NCI-H1417 treated with DMSO at 0.1 percent for 48 hours (cell line): ENCODE measurements around the gene GSTM5.
"Not testable (repeated sequence)": the region's sequence is repeated elsewhere in the genome, so short reads cannot be mapped to it uniquely, and the experiment has no call there.

Experiments
- DNase-seq: peaks from one replicate; lab custom pipeline; 2025; lab: John Stamatoyannopoulos, UW

GSTM5 gene

DNA sequence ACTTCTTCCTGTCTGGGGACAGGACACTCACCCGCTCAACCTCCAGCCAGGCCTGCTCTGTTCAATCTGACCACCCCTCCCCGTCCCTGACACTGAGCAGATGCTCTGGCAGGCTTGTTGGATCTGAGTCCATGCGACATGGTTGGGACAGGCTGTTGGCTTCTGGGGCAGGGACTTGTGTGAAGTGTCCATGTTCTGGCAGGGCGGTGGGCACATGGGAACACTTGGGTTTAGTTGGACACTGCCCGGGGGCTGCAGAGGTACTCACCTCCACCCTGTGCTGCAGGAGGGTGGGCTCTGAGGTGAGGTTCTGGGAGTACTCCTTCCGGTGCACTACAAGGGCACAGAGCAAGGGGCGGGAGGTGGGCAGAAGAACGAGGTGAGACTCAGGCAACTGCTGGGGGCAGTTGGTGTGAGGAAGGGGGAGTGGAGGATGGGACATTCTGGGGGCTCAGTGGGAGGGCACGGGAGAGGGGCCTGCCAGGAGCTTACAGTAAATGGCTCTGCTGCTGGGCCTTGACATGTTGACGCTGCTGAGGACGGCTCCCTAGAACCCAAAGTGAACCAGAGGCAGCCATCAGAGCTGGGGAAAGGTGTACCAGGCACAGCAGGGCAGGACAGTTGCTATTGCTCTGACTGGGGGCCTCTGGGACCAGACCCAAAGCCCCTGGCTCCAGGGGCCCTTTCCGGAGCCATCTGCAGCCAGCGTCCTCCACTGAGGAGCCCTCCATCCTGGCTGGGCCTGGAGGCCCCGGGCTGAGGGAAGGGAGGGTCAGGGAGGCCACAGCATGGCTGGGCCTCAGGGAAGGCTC lies 49.4 kb downstream of the GSTM5 start:
- DNase-seq: no peak

DNA sequence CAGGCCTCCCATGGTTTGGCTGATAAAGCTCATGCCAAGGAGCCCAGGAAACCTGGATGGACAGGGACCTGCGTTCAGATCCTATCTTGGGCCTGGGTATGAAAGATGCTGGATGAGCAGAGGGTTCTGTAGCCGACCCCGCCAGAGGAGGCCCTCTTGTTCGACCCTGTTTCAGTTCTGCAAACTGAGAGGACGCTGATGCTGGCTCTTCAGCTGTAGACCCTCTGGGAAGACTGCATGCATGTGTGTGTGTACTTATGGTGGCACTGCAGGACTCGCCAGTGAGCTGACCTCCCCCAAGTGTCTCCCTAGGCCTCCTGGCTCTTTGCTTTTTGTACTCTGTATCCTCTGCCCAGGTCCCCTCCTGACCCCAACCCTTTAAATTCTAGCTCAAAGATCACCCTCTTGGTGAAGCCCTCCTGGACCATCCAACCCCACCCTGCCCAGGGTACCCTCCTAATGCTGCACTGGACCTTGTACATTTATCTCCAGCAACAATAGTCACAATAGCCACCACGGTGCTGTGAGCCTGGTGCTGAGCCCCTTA lies 50.1 kb downstream of the GSTM5 start:
- no peak for DNase-seq

DNA sequence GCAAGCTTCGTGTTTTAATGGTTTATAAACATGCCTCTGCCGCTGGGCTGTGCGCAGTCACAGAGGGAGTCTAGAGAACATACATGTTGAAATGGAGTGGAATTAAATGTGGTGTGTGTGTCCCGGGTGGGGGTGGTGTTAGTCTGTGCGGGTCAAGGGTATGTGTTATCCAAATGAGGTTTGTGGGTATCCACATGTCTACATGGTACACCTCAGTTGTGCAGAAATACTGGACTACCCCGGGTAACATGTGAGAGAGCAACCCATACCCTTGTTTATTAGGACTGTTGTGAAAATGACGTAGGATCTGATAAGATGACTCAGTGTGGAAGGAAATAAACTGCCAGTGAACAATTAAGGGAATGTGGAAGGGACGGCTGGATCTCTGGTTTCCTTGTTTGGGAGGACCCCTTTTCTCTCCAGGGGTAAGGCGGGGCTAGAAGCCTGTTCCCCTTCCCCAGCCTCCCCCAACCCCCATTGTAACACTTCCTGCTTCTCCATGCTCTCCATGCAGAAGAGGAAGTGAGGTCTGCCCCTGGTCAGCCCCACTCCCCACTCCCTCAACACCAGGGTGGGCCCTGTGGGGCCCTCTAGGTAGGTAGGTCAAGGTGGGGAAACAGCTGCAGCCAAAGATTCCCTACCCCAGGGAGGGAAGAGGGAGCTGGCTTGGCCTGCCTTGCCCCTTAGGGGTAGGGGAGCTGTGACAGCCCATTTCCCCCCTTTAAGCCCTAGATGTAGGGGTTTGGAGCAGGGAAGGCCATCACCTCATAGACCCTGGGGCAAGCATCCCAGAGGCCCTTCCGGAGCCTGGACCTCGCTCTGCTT lies 51.0 kb downstream of the GSTM5 start:
- no peak for DNase-seq

DNA sequence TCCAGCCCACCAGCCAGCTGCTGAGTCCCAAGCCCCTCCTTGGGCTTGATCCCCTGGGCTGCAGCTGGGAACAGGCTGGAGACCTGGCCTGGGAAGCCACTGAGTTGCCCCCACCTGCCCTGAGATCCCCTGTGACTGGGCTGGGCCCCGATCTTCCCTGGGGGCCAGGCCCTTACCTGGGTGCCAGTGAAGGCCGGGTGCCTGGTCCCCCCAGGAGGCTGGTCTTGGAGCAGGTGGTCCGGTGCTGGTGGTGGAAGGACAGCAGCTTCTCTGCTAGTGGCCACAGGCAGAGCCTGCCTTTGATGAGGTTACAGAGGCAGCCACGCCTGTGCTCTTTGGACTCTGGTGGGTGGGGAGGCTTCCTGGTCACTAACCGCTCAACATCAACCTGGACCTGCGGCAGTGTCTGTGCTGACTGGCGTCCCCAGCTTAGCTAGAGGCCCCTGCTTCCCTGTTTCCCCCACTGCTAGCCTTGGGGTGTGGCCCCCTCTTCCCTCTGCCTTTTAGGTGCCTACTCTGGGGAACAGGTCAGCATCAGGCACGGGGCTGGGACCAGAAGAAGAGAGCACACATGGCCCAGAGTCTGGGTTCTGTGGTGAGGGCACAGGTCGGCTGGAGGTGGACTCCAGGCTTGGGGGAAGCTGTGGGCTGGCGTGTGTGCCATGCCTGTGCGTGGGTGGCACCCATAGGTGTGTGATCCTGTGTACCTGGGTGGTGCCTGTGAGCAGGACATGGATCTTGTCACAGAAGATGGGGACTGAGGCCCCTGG lies 51.8 kb downstream of the GSTM5 start, which contains the start of gene EPS8L3:
EPS8L3 (minus strand) TSS at position 278 of the 770 bp plus-strand sequence. CDS start 2,174 bp downstream, outside the sequence.
- DNase-seq: no peak

DNA sequence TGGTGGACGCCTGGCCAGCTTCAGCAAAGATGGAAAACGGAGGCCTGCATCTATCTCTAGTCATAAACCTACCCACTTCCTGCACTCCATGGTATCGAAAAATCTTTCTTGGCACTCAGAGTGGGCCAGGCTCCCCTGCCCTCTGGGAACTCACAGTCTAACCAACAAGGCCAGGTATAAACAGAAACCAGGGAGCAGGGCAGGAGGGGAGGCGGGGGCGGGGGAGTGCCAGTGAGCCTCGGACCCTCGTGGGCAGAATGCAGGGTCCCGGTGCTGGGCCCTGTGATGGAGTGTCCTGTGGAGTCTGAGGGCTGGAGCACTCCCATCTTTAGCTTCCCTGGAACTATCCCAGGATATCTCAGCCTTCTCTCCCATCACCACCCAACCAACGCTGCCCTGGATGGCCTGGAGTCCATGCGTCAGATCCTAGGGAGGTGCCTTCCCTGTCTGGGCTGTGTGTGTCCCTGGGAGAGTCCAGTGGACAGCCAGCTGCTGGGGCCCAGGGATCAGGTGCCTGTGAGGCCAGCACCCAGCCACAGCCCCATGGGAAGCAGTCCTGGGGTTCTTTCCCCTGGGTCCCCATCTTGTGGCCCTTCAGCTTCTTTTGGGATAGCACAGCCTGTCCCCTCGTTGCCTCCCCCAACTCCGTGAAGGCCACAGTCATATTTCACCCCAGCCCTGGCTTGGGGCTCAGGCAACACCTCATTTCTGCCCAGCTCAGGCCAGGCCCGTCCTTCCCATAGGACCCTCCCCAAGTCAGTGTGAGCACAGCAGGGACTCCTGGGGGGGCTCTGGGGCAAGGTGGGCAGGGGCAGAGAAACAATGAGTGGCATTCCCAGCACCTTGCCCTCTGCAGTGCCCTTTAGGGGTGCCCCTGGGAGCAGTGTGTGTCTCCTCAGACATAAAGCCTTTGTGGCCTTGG lies 52.8 kb downstream of the GSTM5 start:
- no peak for DNase-seq

DNA sequence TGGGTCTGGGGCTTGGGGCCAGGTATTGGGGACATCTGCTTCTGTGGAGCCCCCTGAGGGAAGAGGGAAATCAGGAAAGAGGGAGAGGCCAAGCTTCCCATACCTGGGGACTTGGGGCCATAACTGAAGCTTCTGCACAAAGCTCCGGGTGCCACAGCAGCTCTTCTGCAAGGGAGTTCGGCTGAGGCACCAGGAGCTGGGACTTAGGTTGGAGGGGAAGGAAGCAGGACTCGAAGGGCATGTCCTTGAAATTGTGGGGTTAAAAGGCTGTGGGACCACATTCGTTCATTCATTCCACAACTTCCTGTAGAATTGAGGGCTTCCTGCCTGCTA lies 53.4 kb downstream of the GSTM5 start:
- no peak for DNase-seq

DNA sequence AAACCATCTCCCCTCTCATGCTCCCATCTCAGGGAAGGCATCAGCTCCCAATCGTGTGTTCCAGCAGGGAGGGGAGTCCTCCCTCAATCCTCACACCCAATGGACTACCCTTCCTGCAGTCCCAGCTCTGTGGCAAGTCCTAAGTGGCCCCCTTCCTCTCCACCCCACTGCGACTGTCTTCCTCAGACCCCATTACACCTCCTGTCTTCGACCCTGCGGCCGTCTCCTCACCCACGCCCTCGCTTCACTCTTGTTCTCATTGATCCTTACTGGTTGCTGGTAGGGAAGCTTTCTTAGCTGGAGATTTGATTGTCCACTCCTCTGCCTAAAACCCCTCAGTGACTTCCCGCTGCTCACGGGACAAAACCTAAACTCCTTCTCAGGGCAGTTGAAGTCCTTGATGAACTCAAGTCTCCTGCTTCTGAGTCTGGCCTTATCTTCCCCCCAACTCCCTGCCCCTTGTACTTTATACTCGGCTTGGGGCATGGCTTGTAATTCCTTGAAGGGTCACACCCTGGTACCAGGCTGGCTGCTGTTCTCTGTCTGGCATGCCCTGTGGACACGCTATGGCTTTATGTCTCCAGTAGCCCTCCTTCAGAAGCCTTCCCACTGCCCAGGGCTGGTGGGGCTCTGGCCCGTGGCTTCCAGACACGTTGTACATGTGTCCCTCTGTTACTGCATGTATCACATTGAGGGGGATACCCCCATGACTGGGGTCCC lies 54.0 kb downstream of the GSTM5 start:
- DNase-seq: no peak

DNA sequence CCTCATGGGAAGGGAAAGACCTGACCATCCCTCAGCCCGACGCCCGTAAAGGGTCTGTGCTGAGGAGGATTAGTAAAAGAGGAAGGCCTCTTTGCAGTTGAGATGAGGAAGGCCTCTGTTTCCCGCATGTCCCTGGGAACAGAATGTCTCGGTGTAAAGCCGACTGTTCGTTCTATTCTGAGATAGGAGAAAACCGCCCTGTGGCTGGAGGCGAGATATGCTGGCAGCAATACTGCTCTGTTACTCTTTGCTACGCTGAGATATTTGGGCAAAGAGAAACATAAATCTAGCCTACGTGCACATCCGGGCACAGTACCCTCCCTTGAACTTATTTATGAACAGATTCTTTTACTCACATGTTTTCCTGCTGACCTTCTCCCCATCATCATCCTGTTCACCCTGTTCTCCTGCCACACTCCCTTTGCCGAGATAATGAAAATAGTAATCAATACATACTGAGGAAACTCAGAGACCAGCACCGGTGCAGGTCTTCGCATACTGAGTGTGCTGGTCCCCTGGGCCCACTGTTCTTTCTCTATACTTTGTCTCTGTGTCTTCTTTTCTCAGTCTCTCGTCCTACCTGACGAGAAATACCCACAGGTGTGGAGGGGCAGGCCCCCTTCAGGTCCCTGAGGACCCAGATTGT lies 55.1 kb downstream of the GSTM5 start:
- DNase-seq: not testable (repeated sequence)
